H1 (cell line): Measurements from ENCODE around the gene PGLYRP4. TPM values are rescaled to one million over a fixed set of nuclear protein-coding genes. Genes with fewer than 3 reads are reported as not detected.

Experiments used
- ATF2 ChIP-seq: IDR thresholded peaks from 2 replicates; pipeline ENCODE4 v1.6.1; 2012; ENCODE audit warnings: low read length, inconsistent platforms
- RFX5 ChIP-seq: IDR thresholded peaks from 2 replicates; pipeline ENCODE4 v1.6.1; 2011; ENCODE audit warnings: low read depth, low read length, improper control_type of control experiment, borderline replicate concordance
- polyA plus RNA-seq, 7 experiments: library from polyadenylated mRNA; depleted of rRNA in 3 of 7; stranded (reverse) in 5 of 7; unstranded in 2 of 7; fragments of >200 nt in 5 of 7; fragments of 200-250 nt in 2 of 7; gene quantifications; 1 replicate in 5 of 7; 2 replicates in 1 of 7; 4 replicates in 1 of 7; pipeline versions ENCODE4 v1.2.1 to v1.2.3, GENCODE V29; 2011 to 2013; ENCODE audit warnings: missing spikeins in 2 of 7, mixed read lengths in 2 of 7
- total RNA-seq: library from RNA; stranded (reverse); fragmentation: NEBNext Ultra II Directional; extraction: Animal tissue kit (Norgen Biotek cat#: 25700); gene quantifications from 2 replicates; pipeline ENCODE4 v1.2.1, GENCODE V29; 2021

PGLYRP4 gene
- total and polyA plus RNA-seq, 2 of the 8 experiments (the other 6 are each of a cell fraction or from before 2014, with no cell fraction given): not detected

- no peak for TF ChIP-seq ATF2
- no peak for TF ChIP-seq RFX5
Measured at GRCh38 chr1:153341431-153341934, 7.2 kb downstream of the PGLYRP4 start (continued).
